ENCODE measurements around the gene NPM3. TPM values are rescaled to one million over a fixed set of nuclear protein-coding genes. Genes with fewer than 3 reads are reported as not detected.

NPM3 gene
- polyA plus RNA-seq, 1 of the 3 experiments (the other 2 are of a cell fraction): 105 TPM

GRCh38 chr10:101784558-101784957, 1.3 kb upstream of the NPM3 start:
- WGBS (ENCODE audit: low lambda C conversion rate): 98% methylated on average over 2 of the region's 2 CpGs
- no peak for DNase-seq
- Histone ChIP-seq H3K9me3 (no peaks in the 10 kb centered on the region), H3K36me3 (replicated peaks in 1 of 2; ENCODE audit: control insufficient read depth in 1 of 2, insufficient read depth in 2 of 2, low read length in 1 of 2) (peaks cover 41 to 57% of the 10 kb centered on the region in 2 experiments), H3K9me2 (no peaks in the 10 kb centered on the region), H3K4me1 (ENCODE audit: control insufficient read depth in 1 of 2, insufficient read depth in 2 of 2, low read depth in 1 of 2, low read length in 1 of 2) (peaks cover 8 to 23% of the 10 kb centered on the region in 2 experiments; a peak in 3 of 4 replicates), H3K4me2 (no peak overlapping the region), H4K20me1 (ENCODE audit: insufficient read depth) (peaks cover 36% of the 10 kb centered on the region), H2AFZ (ENCODE audit: low read depth) (no peak overlapping the region), H3K9ac (no peak overlapping the region), H3K4me3 (ENCODE audit: low read depth in 2 of 2, low read length in 1 of 2) (no peak overlapping the region), H3K27me3 (ENCODE audit: insufficient read depth) (no peaks in the 10 kb centered on the region), H3F3A (replicated peaks; ENCODE audit: insufficient read depth) (peaks cover 65% of the 10 kb centered on the region), H3K27ac (ENCODE audit: low read depth in 2 of 2, low read length in 1 of 2) (peak overlapping the region in 1 of 2 experiments; percentile 72; a peak in 2 of 4 replicates), H3K79me2 (ENCODE audit: insufficient read depth) (peaks cover 28% of the 10 kb centered on the region)
- ChIA-PET CTCF (interaction anchor here (1.1 to 11.7 kb wide), 6 partner anchors 9 to 572 kb away, joined by 3 to 297 read pairs (median 28); partner anchors contain the start of gene KCNIP2), POLR2A (interaction anchor here (1.3 kb wide), 1 partner anchor 34 kb away, joined by 4 read pairs; the partner anchor contains the start of gene OGA)
- TF ChIP-seq YY1 (IDR thresholded peaks at IDR 0.05; ENCODE audit: low read depth) (no peak), RXRA (IDR thresholded peaks at IDR 0.05; ENCODE audit: borderline replicate concordance, low read depth) (no peak), GABPA (IDR thresholded peaks at IDR 0.05; ENCODE audit: low read depth) (no peak), IRF3 (IDR thresholded peaks at IDR 0.05; ENCODE audit: low read depth, low read length) (no peak), CHD2 (IDR thresholded peaks at IDR 0.05; ENCODE audit: low read length, partially characterized antibody) (no peak), JUND (IDR thresholded peaks at IDR 0.05) (no peak), TCF12 (IDR thresholded peaks at IDR 0.05) (no peak), EZH2phosphoT487 (IDR thresholded peaks at IDR 0.05; ENCODE audit: borderline replicate concordance, low read depth) (no peak)
- TF ChIP-seq, protein P1, sequence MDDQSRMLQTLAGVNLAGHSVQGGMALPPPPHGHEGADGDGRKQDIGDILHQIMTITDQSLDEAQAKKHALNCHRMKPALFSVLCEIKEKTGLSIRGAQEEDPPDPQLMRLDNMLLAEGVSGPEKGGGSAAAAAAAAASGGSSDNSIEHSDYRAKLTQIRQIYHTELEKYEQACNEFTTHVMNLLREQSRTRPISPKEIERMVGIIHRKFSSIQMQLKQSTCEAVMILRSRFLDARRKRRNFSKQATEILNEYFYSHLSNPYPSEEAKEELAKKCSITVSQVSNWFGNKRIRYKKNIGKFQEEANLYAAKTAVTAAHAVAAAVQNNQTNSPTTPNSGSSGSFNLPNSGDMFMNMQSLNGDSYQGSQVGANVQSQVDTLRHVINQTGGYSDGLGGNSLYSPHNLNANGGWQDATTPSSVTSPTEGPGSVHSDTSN (IDR thresholded peaks at IDR 0.05): no peak

DNA sequence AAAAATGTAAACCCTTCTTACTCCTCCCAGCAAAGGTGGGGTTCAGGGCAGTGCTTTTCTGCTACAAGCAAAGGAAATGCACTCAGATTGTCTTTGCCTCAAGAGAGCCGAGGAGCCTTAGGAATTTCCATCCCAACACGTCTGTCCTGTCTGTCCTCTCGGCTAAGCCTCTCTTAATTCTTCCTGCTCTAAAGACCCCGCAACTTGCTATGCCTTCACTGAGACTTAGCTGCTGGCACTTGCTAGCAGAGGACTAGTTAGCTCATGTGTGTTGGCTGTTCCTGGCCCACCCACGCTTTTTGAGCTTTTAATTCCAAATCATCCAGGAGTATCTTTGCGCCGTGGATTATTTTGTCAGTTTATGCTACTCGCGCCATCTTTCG, 481 bp upstream of the NPM3 start:
- H3K27me3 ChIP-seq (ENCODE audit: insufficient read depth): no peaks in the 10 kb centered on the region
- ChIA-PET CTCF (interaction anchor here (0.7 to 11.7 kb wide), 14 partner anchors 8 to 577 kb away, joined by 3 to 297 read pairs (median 4); partner anchors contain the start of gene KCNIP2), POLR2A (interaction anchor here (0.6 to 1.3 kb wide), 2 partner anchors 34 to 295 kb away, joined by 3 to 4 read pairs; partner anchors contain the start of gene OGA)
- H3K9me2 ChIP-seq: no peaks in the 10 kb centered on the region
- TF ChIP-seq TAF1 (IDR thresholded peaks at IDR 0.05; ENCODE audit: borderline replicate concordance, low read depth, low read length): no peak
- TF ChIP-seq JUND (IDR thresholded peaks at IDR 0.05): no peak
- TF ChIP-seq, protein P2, sequence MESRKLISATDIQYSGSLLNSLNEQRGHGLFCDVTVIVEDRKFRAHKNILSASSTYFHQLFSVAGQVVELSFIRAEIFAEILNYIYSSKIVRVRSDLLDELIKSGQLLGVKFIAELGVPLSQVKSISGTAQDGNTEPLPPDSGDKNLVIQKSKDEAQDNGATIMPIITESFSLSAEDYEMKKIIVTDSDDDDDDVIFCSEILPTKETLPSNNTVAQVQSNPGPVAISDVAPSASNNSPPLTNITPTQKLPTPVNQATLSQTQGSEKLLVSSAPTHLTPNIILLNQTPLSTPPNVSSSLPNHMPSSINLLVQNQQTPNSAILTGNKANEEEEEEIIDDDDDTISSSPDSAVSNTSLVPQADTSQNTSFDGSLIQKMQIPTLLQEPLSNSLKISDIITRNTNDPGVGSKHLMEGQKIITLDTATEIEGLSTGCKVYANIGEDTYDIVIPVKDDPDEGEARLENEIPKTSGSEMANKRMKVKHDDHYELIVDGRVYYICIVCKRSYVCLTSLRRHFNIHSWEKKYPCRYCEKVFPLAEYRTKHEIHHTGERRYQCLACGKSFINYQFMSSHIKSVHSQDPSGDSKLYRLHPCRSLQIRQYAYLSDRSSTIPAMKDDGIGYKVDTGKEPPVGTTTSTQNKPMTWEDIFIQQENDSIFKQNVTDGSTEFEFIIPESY (IDR thresholded peaks at IDR 0.05; ENCODE audit: borderline replicate concordance, low read depth): no peak
- TF ChIP-seq SIN3A (IDR thresholded peaks at IDR 0.05; ENCODE audit: borderline replicate concordance, low read depth, low read length): 0 out of 2 replicates have a peak, but pooled peaks have one; percentile 14
- no peak for TF ChIP-seq ELF1 (IDR thresholded peaks at IDR 0.05)
- peak overlapping the region; percentile 77 to 96 for H3K4me3 ChIP-seq (ENCODE audit: low read depth in 2 of 2, low read length in 1 of 2)
- WGBS (ENCODE audit: low lambda C conversion rate): 66% methylated on average over 10 of the region's 10 CpGs
- peaks cover 56% of the 10 kb centered on the region for H3F3A ChIP-seq (replicated peaks; ENCODE audit: insufficient read depth)
- peak overlapping the region; percentile 91 for H3K4me2 ChIP-seq
- peak overlapping the region; percentile 74 for H3K9ac ChIP-seq
- H3K9me3 ChIP-seq: no peaks in the 10 kb centered on the region
- H3K4me1 ChIP-seq (ENCODE audit: control insufficient read depth in 1 of 2, insufficient read depth in 2 of 2, low read depth in 1 of 2, low read length in 1 of 2): peaks cover 8 to 23% of the 10 kb centered on the region in 2 experiments; a peak in 3 of 4 replicates
- H3K27ac ChIP-seq (ENCODE audit: low read depth in 2 of 2, low read length in 1 of 2): peak overlapping the region; percentile 70 to 72
- peaks cover 35% of the 10 kb centered on the region for H4K20me1 ChIP-seq (ENCODE audit: insufficient read depth)
- DNase-seq: no peak
- peak overlapping the region; percentile 45; the same call in 1 of the 2 replicates for H2AFZ ChIP-seq (ENCODE audit: low read depth)
- peaks cover 27% of the 10 kb centered on the region for H3K79me2 ChIP-seq (ENCODE audit: insufficient read depth)
- peaks cover 37 to 48% of the 10 kb centered on the region in 2 experiments for H3K36me3 ChIP-seq (replicated peaks in 1 of 2; ENCODE audit: control insufficient read depth in 1 of 2, insufficient read depth in 2 of 2, low read length in 1 of 2)

Data from SK-N-SH (cell line).